HCT116 (cell line): ENCODE results near the gene LGALS12.

ENCODE experiments used
- ATF3 ChIP-seq: IDR thresholded peaks from 2 replicates; pipeline ENCODE4 v1.6.1; 2012
- CTCF ChIP-seq, 3 experiments: fragments of 200-600 bp in 1 of 3; sonication (generic) in 1 of 3; IDR thresholded peaks in 2 of 3; conservative IDR thresholded peaks in 1 of 3; 2 replicates each; pipeline ENCODE4 v1.5.1; 2012 to 2017; ENCODE audit warnings: low read depth in 2 of 3, low read length in 2 of 3, antibody characterized with exemption in 1 of 3, borderline replicate concordance in 1 of 3, control low read depth in 1 of 3, mild to moderate bottlenecking in 1 of 3, mixed read lengths in 1 of 3, mixed run types in 1 of 3, moderate library complexity in 1 of 3; ENCODE audit not compliant: insufficient read depth in 1 of 3
- EZH2 ChIP-seq: fragments of 200-600 bp; sonication (generic); IDR thresholded peaks from 2 replicates; pipeline ENCODE4 v1.6.1; 2017; ENCODE audit warnings: antibody characterized with exemption, mixed run types
- POLR2A ChIP-seq: IDR thresholded peaks from 2 replicates; pipeline ENCODE4 v1.7.0; 2011; ENCODE audit warnings: borderline replicate concordance; ENCODE audit not compliant: insufficient read depth, insufficient read length; ENCODE audit errors: extremely low read depth
- POLR2AphosphoS5 ChIP-seq: IDR thresholded peaks from 2 replicates; pipeline ENCODE4 v1.6.1; 2011; ENCODE audit warnings: mild to moderate bottlenecking, low read depth, low read length, moderate library complexity
- RAD21 ChIP-seq: IDR thresholded peaks from 2 replicates; pipeline ENCODE4 v1.6.1; 2012; ENCODE audit warnings: low read depth, mild to moderate bottlenecking
- YY1 ChIP-seq: IDR thresholded peaks from 2 replicates; pipeline ENCODE4 v1.6.1; 2011; ENCODE audit warnings: low read length, low read depth, moderate library complexity, mild to moderate bottlenecking; ENCODE audit not compliant: insufficient replicate concordance; ENCODE audit errors: extremely low read depth
- ZNF274 ChIP-seq: fragments of 200-500 bp; sonication (Bioruptor generic); IDR thresholded peaks from 2 replicates; pipeline ENCODE4 v1.6.1; 2014; ENCODE audit warnings: mild to moderate bottlenecking, low read depth, low read length, inconsistent platforms

GRCh38 chr11:63488789-63489188 is 17.1 kb upstream of the LGALS12 start:
- TF ChIP-seq POLR2AphosphoS5 (no peak), ATF3 (no peak), CTCF (IDR thresholded peaks at IDR 0.05 in 2 of 3, conservative IDR thresholded peaks at IDR 0.05 in 1 of 3; ENCODE audit: borderline replicate concordance in 1 of 3, insufficient read depth in 1 of 3, low read depth in 2 of 3, low read length in 2 of 3) (no peak), YY1 (no peak), EZH2 (no peak), RAD21 (no peak), ZNF274 (no peak), POLR2A (no peak)
